CD1c-positive myeloid dendritic cell (primary cell): ENCODE results near the gene POLR2I.

Source experiments
- DNase-seq: peaks from one replicate; pipeline ENCODE4 v3.0.0-alpha.2; 2016; ENCODE audit errors: extremely low spot score

POLR2I gene

GRCh38 chr19:36114721-36115452 is at the start of gene POLR2I:
TSS of gene POLR2I (minus strand) at chr19:36114875. CDS start at chr19:36114856, 19 bp downstream.
- peak; percentile 99 for DNase-seq

GRCh38 chr19:36163813-36164212 is 49.1 kb upstream of the POLR2I start:
- no peak for DNase-seq

DNA sequence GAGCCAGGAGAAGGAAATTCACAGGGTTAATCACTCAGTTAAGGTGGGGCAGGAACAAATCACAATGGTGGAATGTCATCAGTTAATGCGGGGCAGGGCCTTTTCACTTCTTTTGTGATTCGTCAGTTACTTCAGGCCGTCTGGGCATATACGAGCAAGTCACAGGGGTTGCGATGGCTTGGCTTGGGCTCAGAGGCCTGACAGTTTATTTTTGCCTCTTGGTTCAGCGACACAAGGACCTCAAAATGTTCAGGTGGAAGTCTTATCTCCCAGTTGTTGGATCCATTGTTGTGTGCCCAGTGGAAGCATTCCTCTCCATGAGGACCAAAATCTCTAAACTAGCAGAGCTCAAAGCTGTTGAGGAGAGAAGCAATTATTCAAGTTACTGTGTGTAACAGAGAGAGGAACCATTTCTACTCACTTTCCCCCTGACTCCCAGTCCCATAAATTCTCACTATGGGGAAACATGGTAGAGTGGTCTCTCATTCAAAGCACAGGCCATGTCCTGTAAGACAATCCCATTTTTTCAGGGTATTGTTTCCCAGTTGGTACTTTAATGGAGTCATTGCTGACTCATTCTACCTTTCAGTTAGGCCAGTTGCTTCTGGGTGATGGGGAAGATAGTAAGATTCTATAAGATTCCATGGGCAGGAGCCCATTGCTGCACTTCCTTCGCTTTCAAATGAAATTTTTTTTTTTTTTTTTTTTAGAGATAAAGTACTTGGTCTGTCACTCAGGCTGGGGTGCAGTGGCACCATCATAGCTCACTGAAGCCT is 46.3 kb upstream of the POLR2I start:
- DNase-seq = no peak

GRCh38 chr19:36153126-36153525 is 38.5 kb upstream of the POLR2I start:
- DNase-seq = no peak

DNA sequence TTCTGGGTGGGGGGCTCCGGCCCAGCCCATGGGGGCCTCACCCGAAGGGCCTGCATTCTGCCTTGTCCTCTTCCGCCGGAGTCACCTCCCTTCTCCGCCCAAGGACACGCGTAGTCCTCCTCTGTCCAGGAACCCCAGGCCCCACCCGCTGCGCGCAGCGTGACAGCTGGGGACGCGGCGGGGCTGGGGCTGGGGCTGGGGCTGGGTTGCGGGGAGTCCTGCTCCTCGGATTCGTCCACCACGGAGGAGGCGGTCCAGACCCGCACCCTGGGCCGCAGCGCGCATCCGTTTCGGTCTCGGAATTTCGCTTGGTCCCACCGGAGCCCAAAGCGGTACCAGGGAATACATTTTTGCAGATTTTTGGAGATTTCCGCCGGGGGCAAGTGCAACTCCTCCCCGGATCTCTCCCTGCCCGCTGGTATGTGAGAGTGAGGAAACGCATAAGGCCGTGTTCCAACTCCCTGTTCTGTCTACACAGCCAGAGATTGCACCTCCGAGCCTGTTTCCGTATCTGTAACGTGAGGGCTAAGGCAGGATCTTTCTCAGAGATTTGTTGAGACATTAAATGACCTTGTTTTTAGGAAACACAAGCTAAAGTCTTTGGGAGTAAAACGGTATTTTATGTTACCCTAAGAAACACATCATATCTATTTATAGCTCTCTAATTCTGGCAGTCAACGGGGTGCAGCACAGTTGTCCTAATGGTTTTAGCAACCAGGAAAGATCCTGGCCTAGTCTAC is 37.8 kb upstream of the POLR2I start, which contains the start of gene COX7A1:
Gene COX7A1 (minus strand): TSS at position 96 of the 740 bp plus-strand sequence. CDS start 40 bp downstream, at position 56.
- DNase-seq = no peak

- no peak for DNase-seq
These were observed 37.3 kb upstream of the POLR2I start for GRCh38 chr19:36152019-36152351.

GRCh38 chr19:36151144-36152018 is 36.7 kb upstream of the POLR2I start:
- DNase-seq = no peak

GRCh38 chr19:36150586-36150985 is 35.9 kb upstream of the POLR2I start:
- no peak for DNase-seq

GRCh38 chr19:36149673-36150406 is 35.2 kb upstream of the POLR2I start:
- no peak for DNase-seq

DNA sequence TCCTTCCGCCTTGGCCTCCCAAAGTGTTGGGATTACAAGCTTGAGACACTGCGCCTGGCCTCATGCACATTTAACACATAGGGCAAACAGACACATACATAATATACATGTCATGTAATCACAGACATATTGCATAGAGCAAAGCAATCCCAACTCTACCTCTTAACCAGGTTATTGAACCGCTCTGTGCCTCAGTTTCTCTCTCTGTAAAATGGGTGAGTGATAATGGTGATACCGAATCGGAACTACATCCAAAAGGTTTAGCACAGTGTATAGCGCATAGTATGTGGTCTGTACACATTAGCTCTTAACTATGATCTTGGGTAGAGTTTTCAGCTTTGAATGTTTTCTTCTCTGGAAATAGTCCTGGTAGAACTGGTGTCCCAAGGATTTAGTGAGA is 29.9 kb upstream of the POLR2I start:
- DNase-seq = no peak

DNA sequence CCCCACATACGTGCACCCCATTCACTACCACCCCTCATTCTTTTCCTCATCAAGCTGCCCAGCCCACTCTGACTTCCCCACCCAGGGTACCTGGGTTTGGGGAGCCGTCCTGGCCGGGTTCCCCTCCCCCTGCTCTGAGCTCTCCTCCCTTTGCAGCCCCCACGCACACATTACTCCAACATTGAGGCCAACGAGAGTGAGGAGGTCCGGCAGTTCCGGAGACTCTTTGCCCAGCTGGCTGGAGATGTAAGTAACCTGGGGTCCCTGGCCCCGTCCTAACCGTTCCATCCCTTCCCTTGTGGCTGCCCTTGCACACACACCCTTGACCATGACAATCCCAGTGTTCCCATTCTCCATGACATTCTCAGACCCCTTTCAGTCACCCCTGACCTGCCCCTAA is 27.8 kb upstream of the POLR2I start:
- no peak for DNase-seq

DNA sequence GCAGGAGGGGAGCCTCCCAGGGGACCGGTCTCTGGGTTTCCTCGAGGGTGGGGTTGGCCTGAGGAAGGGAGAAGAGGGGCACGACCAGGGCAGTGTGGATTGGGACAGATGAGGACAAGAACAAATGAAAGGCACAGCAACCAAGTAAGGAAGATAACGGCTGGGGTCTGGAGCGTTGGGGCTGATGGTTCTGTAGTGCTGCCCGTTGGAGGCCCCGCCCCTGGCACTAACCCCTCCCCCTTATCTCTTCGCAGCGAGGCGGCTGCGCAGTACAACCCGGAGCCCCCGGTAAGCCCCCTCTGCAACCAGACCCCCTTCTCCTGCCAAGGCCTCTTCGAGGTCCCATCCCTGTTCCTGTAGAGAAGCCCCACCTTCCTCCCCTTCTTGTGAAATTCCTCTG is 27.4 kb upstream of the POLR2I start:
- no peak for DNase-seq

GRCh38 chr19:36141039-36141927 is 26.6 kb upstream of the POLR2I start:
- peak; percentile 92 for DNase-seq

GRCh38 chr19:36140304-36141038 is 25.8 kb upstream of the POLR2I start:
- peak; percentile 20 for DNase-seq

DNA sequence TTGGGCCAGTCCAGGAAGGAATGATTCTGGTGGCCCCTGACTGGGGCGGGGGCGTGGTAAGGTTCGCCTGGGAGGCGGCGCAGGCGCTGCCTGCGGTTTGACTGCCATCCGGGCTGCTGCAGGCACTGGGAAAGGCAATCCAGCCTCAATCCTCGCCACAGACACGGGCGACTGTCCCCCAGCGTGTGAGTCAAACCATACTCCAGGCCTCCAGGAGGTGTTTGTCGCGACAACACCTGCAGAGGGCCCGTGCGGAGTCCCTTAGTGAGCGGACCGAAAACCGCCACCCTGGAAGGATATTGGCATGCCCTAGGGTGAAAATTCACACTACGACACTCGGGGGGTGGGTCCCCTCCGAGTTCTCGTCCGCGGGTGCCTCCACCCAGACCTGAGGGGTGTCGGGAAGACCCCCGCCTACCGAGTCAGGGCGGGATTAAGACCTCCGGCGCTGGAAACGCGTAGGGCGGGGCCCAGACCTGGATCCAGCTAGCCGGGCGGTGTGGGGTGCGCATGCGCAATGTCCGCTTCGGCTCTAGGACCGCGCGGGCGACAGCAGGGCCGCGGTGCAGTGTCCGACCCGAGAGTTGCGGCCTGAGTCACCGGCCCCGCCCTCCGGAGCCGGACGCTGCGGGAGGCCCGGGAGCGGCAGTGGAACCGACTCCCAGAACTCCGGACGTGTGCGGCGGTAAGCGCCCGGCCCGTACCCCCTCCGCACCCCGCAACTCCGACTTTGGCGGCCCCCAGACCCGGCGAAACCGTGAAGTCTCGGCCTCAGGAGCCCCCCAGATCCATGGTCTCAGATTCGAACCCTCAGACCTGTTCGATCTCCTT is 25.0 kb upstream of the POLR2I start, which contains the start of gene CAPNS1:
Gene CAPNS1 (plus strand): TSS at position 594 of the 831 bp plus-strand sequence. CDS start 946 bp downstream, outside the sequence.
- DNase-seq = peak; percentile 97

DNA sequence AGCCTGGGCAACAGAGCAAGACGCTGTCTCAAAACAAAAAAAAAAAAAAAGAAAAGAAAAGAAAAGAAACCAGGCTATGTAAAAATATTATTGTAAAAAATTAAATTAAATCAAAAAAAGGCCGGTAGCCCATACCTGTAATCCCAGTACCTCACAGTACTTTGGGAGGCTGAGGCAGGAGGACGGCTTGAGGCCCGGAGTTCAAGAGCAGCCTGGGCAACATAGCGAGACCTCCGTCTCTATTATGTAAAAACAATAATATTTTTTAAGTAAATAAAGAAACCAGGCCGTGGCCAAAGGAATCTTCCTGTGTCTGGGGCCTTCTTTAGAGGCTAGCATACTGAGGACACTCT is 24.4 kb upstream of the POLR2I start:
- no peak for DNase-seq

GRCh38 chr19:36136964-36137686 is 22.4 kb upstream of the POLR2I start:
- DNase-seq = no peak
